AG10803 (cell line): ENCODE results near the gene SIGLECL1.

Experiments
- DNase-seq: peaks from one replicate; pipeline ENCODE4 v3.0.0; 2010; ENCODE audit warnings: low read depth
- H3K4me3 ChIP-seq: 2 replicates; pipeline ENCODE4 v1.5.1; 2011; ENCODE audit warnings: mild to moderate bottlenecking, low read length, control low read depth
- TF ChIP-seq, protein P1 (sequence below): conservative IDR thresholded peaks from 2 replicates; pipeline ENCODE4 v1.5.1; 2011; ENCODE audit warnings: mild to moderate bottlenecking, low read length, control low read depth, inconsistent platforms

The SIGLECL1 gene

DNA sequence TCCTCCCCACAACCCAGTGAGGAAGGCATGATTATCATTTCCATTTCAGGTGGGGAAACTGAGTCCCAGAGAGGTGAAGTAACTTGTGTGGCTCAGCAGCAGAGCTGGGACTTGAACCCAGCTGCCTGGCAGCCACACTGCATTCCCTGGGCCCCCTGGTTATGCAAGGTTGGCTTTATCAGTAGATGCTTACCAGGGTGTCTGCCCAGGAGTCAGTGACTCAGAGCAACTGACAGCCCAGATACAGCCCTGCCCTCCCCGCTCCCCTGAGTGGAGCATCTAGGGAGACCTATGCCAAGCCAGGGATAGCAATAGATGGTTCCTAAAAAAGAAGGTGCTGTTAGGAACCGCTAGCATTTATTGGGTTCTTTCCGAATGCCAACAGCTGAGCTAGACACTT is 66.5 kb downstream of the SIGLECL1 start:
- TF ChIP-seq, protein P1, sequence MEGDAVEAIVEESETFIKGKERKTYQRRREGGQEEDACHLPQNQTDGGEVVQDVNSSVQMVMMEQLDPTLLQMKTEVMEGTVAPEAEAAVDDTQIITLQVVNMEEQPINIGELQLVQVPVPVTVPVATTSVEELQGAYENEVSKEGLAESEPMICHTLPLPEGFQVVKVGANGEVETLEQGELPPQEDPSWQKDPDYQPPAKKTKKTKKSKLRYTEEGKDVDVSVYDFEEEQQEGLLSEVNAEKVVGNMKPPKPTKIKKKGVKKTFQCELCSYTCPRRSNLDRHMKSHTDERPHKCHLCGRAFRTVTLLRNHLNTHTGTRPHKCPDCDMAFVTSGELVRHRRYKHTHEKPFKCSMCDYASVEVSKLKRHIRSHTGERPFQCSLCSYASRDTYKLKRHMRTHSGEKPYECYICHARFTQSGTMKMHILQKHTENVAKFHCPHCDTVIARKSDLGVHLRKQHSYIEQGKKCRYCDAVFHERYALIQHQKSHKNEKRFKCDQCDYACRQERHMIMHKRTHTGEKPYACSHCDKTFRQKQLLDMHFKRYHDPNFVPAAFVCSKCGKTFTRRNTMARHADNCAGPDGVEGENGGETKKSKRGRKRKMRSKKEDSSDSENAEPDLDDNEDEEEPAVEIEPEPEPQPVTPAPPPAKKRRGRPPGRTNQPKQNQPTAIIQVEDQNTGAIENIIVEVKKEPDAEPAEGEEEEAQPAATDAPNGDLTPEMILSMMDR, result no peak
- no peak for DNase-seq
- H3K4me3 ChIP-seq, result no peak overlapping the region

GRCh38 chr19:51317968-51318367 is 67.1 kb downstream of the SIGLECL1 start:
- TF ChIP-seq, protein P1, result no peak
- H3K4me3 ChIP-seq, result no peak overlapping the region
- no peak for DNase-seq
